Mesenchymal stem cell (in vitro differentiated cells and primary cell): Measurements from ENCODE around the gene CDK9.
A peak's percentile ranks its signal among the peaks of the same experiment; 100 is the strongest.

Source experiments
- DNase-seq: peaks from one replicate; pipeline ENCODE4 v3.0.0-alpha.2; 2013
- H2AFZ ChIP-seq: one replicate; pipeline ENCODE4 v1.6.1; 2013; ENCODE audit warnings: low read depth, mild to moderate bottlenecking, control low read depth, inconsistent platforms, low read length, moderate library complexity
- H2AK5ac ChIP-seq: 2 replicates; pipeline ENCODE4 v1.6.1; 2013; ENCODE audit warnings: low read length, moderate library complexity, mild to moderate bottlenecking, inconsistent platforms; ENCODE audit not compliant: severe bottlenecking
- H2BK120ac ChIP-seq: one replicate; pipeline ENCODE4 v1.6.1; 2013; ENCODE audit warnings: low read depth, mild to moderate bottlenecking, inconsistent platforms, low read length, moderate library complexity
- H2BK12ac ChIP-seq, 2 experiments: one replicate each; pipeline ENCODE4 v1.6.1; 2013; ENCODE audit warnings: inconsistent platforms in 2 of 2, low read length in 2 of 2, mild to moderate bottlenecking in 2 of 2, moderate library complexity in 2 of 2, control low read depth in 1 of 2
- H2BK15ac ChIP-seq: one replicate; pipeline ENCODE4 v1.6.1; 2013; ENCODE audit warnings: mild to moderate bottlenecking, low read depth, inconsistent platforms; ENCODE audit not compliant: poor library complexity, severe bottlenecking
- H2BK5ac ChIP-seq: 2 replicates; pipeline ENCODE4 v1.6.1; 2013; ENCODE audit warnings: low read depth, mild to moderate bottlenecking, low read length, control low read depth, inconsistent platforms; ENCODE audit not compliant: poor library complexity, severe bottlenecking
- H3K14ac ChIP-seq, 2 experiments: one replicate each; pipeline ENCODE4 v1.6.1; 2013; ENCODE audit warnings: inconsistent platforms in 2 of 2, low read length in 2 of 2, control low read depth in 1 of 2, mild to moderate bottlenecking in 1 of 2, moderate library complexity in 1 of 2
- H3K18ac ChIP-seq, 2 experiments: one replicate each; pipeline ENCODE4 v1.6.1; 2013; ENCODE audit warnings: inconsistent platforms in 2 of 2, low read length in 2 of 2, control low read depth in 1 of 2, low read depth in 1 of 2, mild to moderate bottlenecking in 1 of 2
- H3K23ac ChIP-seq, 2 experiments: one replicate each; pipeline ENCODE4 v1.6.1; 2013; ENCODE audit warnings: inconsistent platforms in 2 of 2, low read length in 2 of 2, mild to moderate bottlenecking in 2 of 2, moderate library complexity in 2 of 2, control low read depth in 1 of 2
- H3K27ac ChIP-seq: 2 replicates; pipeline ENCODE4 v1.5.1; 2013; ENCODE audit warnings: mild to moderate bottlenecking, moderate library complexity, low read length, control low read depth, inconsistent platforms; ENCODE audit not compliant: poor library complexity, severe bottlenecking
- H3K27me3 ChIP-seq, 2 experiments: 2 replicates each; pipeline versions ENCODE4 v1.6.1 to v1.7.0; 2013; ENCODE audit warnings: low read length in 2 of 2, mild to moderate bottlenecking in 2 of 2, moderate library complexity in 2 of 2, control low read depth in 1 of 2, inconsistent platforms in 1 of 2; ENCODE audit not compliant: control insufficient read depth in 1 of 2, insufficient read depth in 1 of 2
- H3K36me3 ChIP-seq, 2 experiments: 2 replicates each; pipeline versions ENCODE4 v1.6.1 to v1.7.0; 2013; ENCODE audit warnings: low read length in 2 of 2, control low read depth in 1 of 2, inconsistent platforms in 1 of 2, low read depth in 1 of 2, mild to moderate bottlenecking in 1 of 2; ENCODE audit not compliant: insufficient read depth in 2 of 2, control insufficient read depth in 1 of 2
- H3K4ac ChIP-seq, 2 experiments: one replicate each; pipeline ENCODE4 v1.6.1; 2013; ENCODE audit warnings: inconsistent platforms in 2 of 2, low read length in 2 of 2, mild to moderate bottlenecking in 2 of 2, moderate library complexity in 2 of 2, control low read depth in 1 of 2, low read depth in 1 of 2
- H3K4me1 ChIP-seq: 2 replicates; pipeline ENCODE4 v1.6.1; 2013; ENCODE audit warnings: low read depth, low read length, control low read depth; ENCODE audit not compliant: control insufficient read depth, insufficient read depth
- H3K4me2 ChIP-seq: 2 replicates; pipeline ENCODE4 v1.6.1; 2013; ENCODE audit warnings: low read length, mild to moderate bottlenecking, inconsistent platforms; ENCODE audit not compliant: poor library complexity, severe bottlenecking
- H3K4me3 ChIP-seq, 2 experiments: 2 replicates each; pipeline versions ENCODE4 v1.5.1 to v1.7.0; 2013; ENCODE audit warnings: low read length in 2 of 2, mild to moderate bottlenecking in 2 of 2, control low read depth in 1 of 2, low read depth in 1 of 2; ENCODE audit not compliant: insufficient read depth in 1 of 2
- H3K79me1 ChIP-seq: replicated peaks from 2 replicates; pipeline ENCODE4 v1.6.1; 2013; ENCODE audit warnings: mild to moderate bottlenecking, control low read depth, low read length, inconsistent platforms; ENCODE audit not compliant: poor library complexity, severe bottlenecking
- H3K9ac ChIP-seq: 2 replicates; pipeline ENCODE4 v1.7.0; 2013; ENCODE audit warnings: mild to moderate bottlenecking, low read length, moderate library complexity
- H3K9me3 ChIP-seq: 2 replicates; pipeline ENCODE4 v1.7.0; 2013; ENCODE audit warnings: mild to moderate bottlenecking, low read length; ENCODE audit not compliant: control insufficient read depth
- H4K8ac ChIP-seq: one replicate; pipeline ENCODE4 v1.6.1; 2013; ENCODE audit warnings: inconsistent platforms, mild to moderate bottlenecking, low read length, moderate library complexity
- H4K91ac ChIP-seq: one replicate; pipeline ENCODE4 v1.6.1; 2013; ENCODE audit warnings: mild to moderate bottlenecking, low read length, inconsistent platforms
- WGBS: methylation state at CpG from one replicate; pipeline ENCODE4 v1.1.7; 2013; ENCODE audit warnings: mixed read lengths; 5-methylcytosine and 5-hydroxymethylcytosine counted together

The CDK9 gene

GRCh38 chr9:127796225-127796813 lies 10.5 kb downstream of the CDK9 start:
- Histone ChIP-seq H3K23ac (no peak overlapping the region), H2BK120ac (no peak overlapping the region), H3K79me1 (peaks cover 12% of the 10 kb centered on the region), H4K91ac (no peak overlapping the region), H3K4me3 (no peak overlapping the region), H3K27me3 (no peaks in the 10 kb centered on the region), H2BK12ac (no peak overlapping the region), H2AK5ac (no peak overlapping the region), H2BK15ac (no peak overlapping the region), H3K4me1 (peaks cover 17% of the 10 kb centered on the region), H2BK5ac (no peak overlapping the region), H3K27ac (no peak overlapping the region), H2AFZ (no peak overlapping the region), H3K9ac (no peak overlapping the region), H3K4ac (no peak overlapping the region), H4K8ac (no peak overlapping the region), H3K4me2 (no peak overlapping the region), H3K18ac (no peak overlapping the region), H3K36me3 (peaks cover 28 to 32% of the 10 kb centered on the region in 2 experiments), H3K9me3 (no peaks in the 10 kb centered on the region), H3K14ac (no peak overlapping the region)
- 89% methylated on average over 8 of the region's 8 CpGs for WGBS
- DNase-seq: peak; percentile 55

GRCh38 chr9:127796852-127797370 lies 11.1 kb downstream of the CDK9 start:
- WGBS: 68% methylated on average over 10 of the region's 11 CpGs
- Histone ChIP-seq H4K8ac (no peak overlapping the region), H2AK5ac (no peak overlapping the region), H3K9ac (no peak overlapping the region), H3K4me1 (peaks cover 17% of the 10 kb centered on the region), H2AFZ (no peak overlapping the region), H3K4ac (no peak overlapping the region), H3K79me1 (peaks cover 10% of the 10 kb centered on the region), H3K23ac (no peak overlapping the region), H3K9me3 (no peaks in the 10 kb centered on the region), H2BK5ac (no peak overlapping the region), H3K27ac (no peak overlapping the region), H2BK120ac (no peak overlapping the region), H3K18ac (no peak overlapping the region), H3K4me3 (no peak overlapping the region), H2BK15ac (no peak overlapping the region), H3K4me2 (no peak overlapping the region), H3K36me3 (peaks cover 22 to 26% of the 10 kb centered on the region in 2 experiments), H3K14ac (no peak overlapping the region), H3K27me3 (no peaks in the 10 kb centered on the region), H2BK12ac (no peak overlapping the region), H4K91ac (no peak overlapping the region)
- DNase-seq: peak; percentile 68

- Histone ChIP-seq H3K9ac (peak overlapping the region; percentile 80), H2AK5ac (no peak overlapping the region), H3K27me3 (no peaks in the 10 kb centered on the region), H2BK15ac (no peak overlapping the region), H4K8ac (peak overlapping the region; percentile 95), H3K9me3 (no peaks in the 10 kb centered on the region), H3K79me1 (peaks cover 7% of the 10 kb centered on the region), H3K14ac (peak overlapping the region in 1 of 2 experiments; percentile 35), H3K18ac (peak overlapping the region; percentile 71 to 73), H3K36me3 (peaks cover 20 to 26% of the 10 kb centered on the region in 2 experiments), H2BK120ac (no peak overlapping the region), H4K91ac (peak overlapping the region; percentile 83), H2BK5ac (no peak overlapping the region), H3K4me3 (peak overlapping the region; percentile 53 to 81), H3K4me2 (peak overlapping the region; percentile 92), H3K27ac (peak overlapping the region; percentile 57), H2AFZ (peak overlapping the region; percentile 46), H3K23ac (no peak overlapping the region), H2BK12ac (peak overlapping the region; percentile 15 to 86), H3K4me1 (peaks cover 16% of the 10 kb centered on the region), H3K4ac (peak overlapping the region; percentile 35 to 82)
- WGBS: 14% methylated on average over 7 of the region's 10 CpGs
- peak; percentile 74 for DNase-seq
Observed at GRCh38 chr9:127801955-127802575, 16.2 kb downstream of the CDK9 start.
